OCI-LY3 (cell line): ENCODE results near the gene PNKP.

Experiments
- H2AFZ ChIP-seq: fragments of 200-600, 300-600 bp; shearing (Covaris generic); 2 replicates; pipeline ENCODE4 v1.6.0; 2014; ENCODE audit warnings: antibody characterized with exemption, low read depth, low read length
- H3K27ac ChIP-seq: fragments of 200-600, 300-600 bp; sonication (generic); 2 replicates; pipeline ENCODE4 v1.5.1; 2014; ENCODE audit warnings: mild to moderate bottlenecking, low read length, moderate library complexity, mixed read lengths
- H3K27me3 ChIP-seq: fragments of 200-600, 300-600 bp; sonication (generic); 2 replicates; pipeline ENCODE4 v1.6.1; 2014; ENCODE audit warnings: low read depth, low read length, mixed read lengths
- H3K36me3 ChIP-seq: fragments of 200-600, 300-600 bp; sonication (generic); replicated peaks from 2 replicates; pipeline ENCODE3; 2014; ENCODE audit warnings: low read depth, low read length, mixed read lengths
- H3K4me1 ChIP-seq: fragments of 300-600, 200-600 bp; sonication (generic); 2 replicates; pipeline ENCODE4 v1.6.1; 2014; ENCODE audit warnings: low read length, mixed read lengths
- H3K4me2 ChIP-seq: fragments of 200-600, 300-600 bp; sonication (generic); 2 replicates; pipeline ENCODE4 v1.6.1; 2014; ENCODE audit warnings: low read length, mixed read lengths
- H3K4me3 ChIP-seq: fragments of 300-600, 200-600 bp; sonication (generic); 2 replicates; pipeline ENCODE4 v1.5.1; 2014; ENCODE audit warnings: antibody characterized with exemption, mild to moderate bottlenecking, low read length, moderate library complexity
- H3K79me2 ChIP-seq: fragments of 300-600, 200-600 bp; shearing (Covaris generic); 2 replicates; pipeline ENCODE4 v1.6.1; 2014; ENCODE audit warnings: mild to moderate bottlenecking, low read length, mixed read lengths
- H3K9ac ChIP-seq: fragments of 300-600, 200-600 bp; shearing (Covaris generic); 2 replicates; pipeline ENCODE4 v1.6.0; 2014; ENCODE audit warnings: mild to moderate bottlenecking, low read length, moderate library complexity
- H3K9me3 ChIP-seq: fragments of 200-600, 300-600 bp; shearing (Covaris generic); 2 replicates; pipeline ENCODE4 v1.6.1; 2014; ENCODE audit warnings: low read length, mixed read lengths; ENCODE audit not compliant: insufficient read depth
- H4K20me1 ChIP-seq: fragments of 200-600, 300-600 bp; sonication (generic); 2 replicates; pipeline ENCODE4 v1.6.1; 2016; ENCODE audit warnings: low read length, mixed read lengths; ENCODE audit not compliant: insufficient read depth
- CTCF ChIP-seq: fragments of 200-600, 300-600 bp; sonication (generic); IDR thresholded peaks from 2 replicates; pipeline ENCODE4 v1.5.1; 2014; ENCODE audit warnings: antibody characterized with exemption, low read length, low read depth
- EZH2phosphoT487 ChIP-seq: fragments of 200-600 bp; shearing (Covaris generic); IDR thresholded peaks from 2 replicates; pipeline ENCODE4 v1.6.1; 2018; ENCODE audit warnings: antibody characterized with exemption, mixed run types, low read depth

PNKP gene

GRCh38 chr19:49878744-49879070, 11.3 kb upstream of the PNKP start:
- 0 out of 2 replicates have a peak overlapping the region, but pooled peaks have one; percentile 90 for H3K9ac ChIP-seq
- H3K79me2 ChIP-seq: peaks cover 33% of the 10 kb centered on the region
- TF ChIP-seq EZH2phosphoT487: no peak
- no peak for TF ChIP-seq CTCF
- peak overlapping the region; percentile 88 for H3K4me3 ChIP-seq
- H3K9me3 ChIP-seq: no peaks in the 10 kb centered on the region
- H3K4me2 ChIP-seq: peak overlapping the region; percentile 85
- no peaks in the 10 kb centered on the region; the same call in 1 of the 2 replicates for H4K20me1 ChIP-seq
- no peak overlapping the region for H2AFZ ChIP-seq
- H3K27ac ChIP-seq: peak overlapping the region; percentile 85; the same call in 1 of the 2 replicates
- H3K36me3 ChIP-seq: peaks cover 45% of the 10 kb centered on the region
- H3K4me1 ChIP-seq: peaks cover 20% of the 10 kb centered on the region
- H3K27me3 ChIP-seq: no peaks in the 10 kb centered on the region

- Histone ChIP-seq H3K27me3 (no peaks in the 10 kb centered on the region), H2AFZ (peak overlapping the region; percentile 67; the same call in 1 of the 2 replicates), H3K4me3 (peak overlapping the region; percentile 88), H3K79me2 (peaks cover 33% of the 10 kb centered on the region), H3K27ac (peak overlapping the region; percentile 85), H3K9ac (peak overlapping the region; percentile 90), H3K4me2 (peak overlapping the region; percentile 85), H3K9me3 (no peaks in the 10 kb centered on the region), H3K4me1 (peaks cover 20% of the 10 kb centered on the region), H3K36me3 (peaks cover 39% of the 10 kb centered on the region), H4K20me1 (no peaks in the 10 kb centered on the region; the same call in 1 of the 2 replicates)
- TF ChIP-seq EZH2phosphoT487 (no peak), CTCF (no peak)
Observed at GRCh38 chr19:49877879-49878743, 10.7 kb upstream of the PNKP start.

GRCh38 chr19:49877020-49877878, 9.9 kb upstream of the PNKP start, which contains the start of the genes AKT1S1 and TBC1D17:
Gene AKT1S1 (minus strand): TSS chr19:49877355. CDS start chr19:49873295, 4,060 bp downstream.
Gene TBC1D17 (plus strand): TSS chr19:49877702. CDS start chr19:49877724, 22 bp downstream.
- Histone ChIP-seq H3K4me2 (peak within 1 kb of the TSS; percentile 88), H4K20me1 (no peaks in the 10 kb centered on the region; the same call in 1 of the 2 replicates), H3K9me3 (no peaks in the 10 kb centered on the region), H3K36me3 (peaks cover 31% of the 10 kb centered on the region), H2AFZ (peak within 1 kb of the TSS; percentile 77), H3K27me3 (no peaks in the 10 kb centered on the region), H3K4me3 (peak within 1 kb of the TSS; percentile 88), H3K9ac (peak within 1 kb of the TSS; percentile 95), H3K79me2 (peaks cover 33% of the 10 kb centered on the region), H3K27ac (peak within 1 kb of the TSS; percentile 85), H3K4me1 (peaks cover 20% of the 10 kb centered on the region)
- TF ChIP-seq EZH2phosphoT487 (no peak), CTCF (no peak)
